Cardiac muscle cell (in vitro differentiated cells and primary cell): ENCODE results near the gene S100B. TPM values are rescaled to one million over a fixed set of nuclear protein-coding genes. Genes with fewer than 3 reads are reported as not detected.

Experiments
- DNase-seq, 2 donors: peaks; one replicate each; pipeline versions ENCODE4 v3.0.0 to v3.0.0-alpha.2; 2010 to 2017; ENCODE audit warnings: low read depth in 1 of 2, low spot score in 1 of 2
- H3K27ac ChIP-seq: fragments of 200-600 bp; sonication (generic); 2 replicates; pipeline ENCODE4 v1.5.1; 2016
- H3K27me3 ChIP-seq: fragments of 200-600 bp; sonication (generic); 2 replicates; pipeline ENCODE4 v1.6.0; 2016; ENCODE audit warnings: control low read depth
- H3K36me3 ChIP-seq: fragments of 200-600 bp; sonication (generic); 2 replicates; pipeline ENCODE4 v1.5.1; 2016; ENCODE audit warnings: control low read depth
- H3K4me1 ChIP-seq: fragments of 200-600 bp; sonication (generic); 2 replicates; pipeline ENCODE4 v1.8.1; 2017; ENCODE audit warnings: low read depth, mild to moderate bottlenecking, mixed run types
- H3K4me3 ChIP-seq: fragments of 200-600 bp; sonication (generic); 2 replicates; pipeline ENCODE4 v1.5.1; 2016; ENCODE audit warnings: mild to moderate bottlenecking
- H3K9me3 ChIP-seq: fragments of 200-600 bp; sonication (generic); 2 replicates; pipeline ENCODE4 v1.5.1; 2017; ENCODE audit warnings: low read depth, mild to moderate bottlenecking, control low read depth
- CTCF ChIP-seq: IDR thresholded peaks from 2 replicates; pipeline ENCODE4 v1.5.1; 2012; ENCODE audit warnings: low read depth, mild to moderate bottlenecking, low read length
- polyA plus RNA-seq: library from polyadenylated mRNA; unstranded; fragments of >200 nt; fragmentation: Nextera tagmentation; extraction: Ambion mirVana; gene quantifications from 2 replicates; pipeline ENCODE4 v1.2.1, GENCODE V29; 2016
- total RNA-seq: library from RNA; depleted of rRNA; stranded (reverse); fragments of >200 nt; gene quantifications from 2 replicates; pipeline ENCODE4 v1.2.3, GENCODE V29; 2016

S100B gene
- total and polyA plus RNA-seq, 2 experiments from 2014 or later: 0.16 to 0.21 TPM

- no peaks in the 10 kb centered on the region for H3K27me3 ChIP-seq
- no peak for TF ChIP-seq CTCF
- H3K9me3 ChIP-seq: no peaks in the 10 kb centered on the region
- no peak overlapping the region for H3K27ac ChIP-seq
- H3K4me1 ChIP-seq: peaks cover 11% of the 10 kb centered on the region
- H3K36me3 ChIP-seq: no peaks in the 10 kb centered on the region
- H3K4me3 ChIP-seq: no peak overlapping the region
- no peak for DNase-seq
These were observed 33.3 kb upstream of the S100B start for GRCh38 chr21:46637952-46638746.

DNA sequence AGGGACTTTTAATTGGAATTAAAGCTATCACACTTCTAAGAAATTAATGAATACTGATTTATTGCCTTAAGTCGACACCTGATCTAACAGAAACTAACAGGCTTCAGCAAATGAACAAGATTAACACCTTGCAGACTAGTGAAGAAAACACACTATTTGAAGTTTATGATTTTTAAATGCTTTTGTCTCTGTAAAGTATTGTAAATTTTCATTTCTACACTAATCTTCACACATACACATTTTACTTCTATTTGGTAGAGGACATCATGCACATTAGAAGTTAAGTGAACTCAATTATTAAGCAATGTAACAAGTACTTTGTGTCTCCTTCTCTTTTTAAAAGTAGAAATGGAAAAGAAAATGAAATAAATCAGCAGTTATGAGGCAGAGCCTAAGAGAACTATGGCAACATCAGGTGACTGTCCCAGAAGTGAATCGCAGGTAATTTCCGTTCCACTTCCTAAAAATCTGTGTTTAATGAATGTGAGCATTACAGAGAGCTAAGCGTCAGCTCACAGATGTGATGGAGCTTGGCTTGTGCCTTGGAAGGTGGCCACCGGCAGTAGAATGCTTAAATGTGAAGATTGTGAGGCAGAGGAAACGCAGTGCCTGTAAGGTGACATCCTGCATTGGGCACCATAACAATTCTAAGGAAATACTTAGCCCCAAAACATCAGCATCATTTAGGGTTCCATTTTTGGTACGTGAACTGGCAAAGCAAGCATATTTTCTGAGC lies 31.8 kb upstream of the S100B start:
- no peaks in the 10 kb centered on the region for H3K36me3 ChIP-seq
- no peak overlapping the region for H3K27ac ChIP-seq
- peaks cover 11% of the 10 kb centered on the region for H3K4me1 ChIP-seq
- TF ChIP-seq CTCF: no peak
- no peaks in the 10 kb centered on the region for H3K27me3 ChIP-seq
- no peak for DNase-seq
- peak overlapping the region; percentile 71 for H3K4me3 ChIP-seq
- H3K9me3 ChIP-seq: no peaks in the 10 kb centered on the region

- TF ChIP-seq CTCF: no peak
- H3K4me3 ChIP-seq: peak overlapping the region; percentile 71
- peak overlapping the region; percentile 97 for H3K27ac ChIP-seq
- no peaks in the 10 kb centered on the region for H3K27me3 ChIP-seq
- peaks cover 11% of the 10 kb centered on the region for H3K4me1 ChIP-seq
- DNase-seq: no peak
- no peaks in the 10 kb centered on the region for H3K9me3 ChIP-seq
- no peaks in the 10 kb centered on the region for H3K36me3 ChIP-seq
These were observed 31.3 kb upstream of the S100B start for GRCh38 chr21:46636181-46636512.

- Histone ChIP-seq H3K4me1 (peaks cover 11% of the 10 kb centered on the region), H3K36me3 (no peaks in the 10 kb centered on the region), H3K27ac (peak within 1 kb of the TSS; percentile 97), H3K4me3 (peak within 1 kb of the TSS; percentile 71), H3K27me3 (no peaks in the 10 kb centered on the region), H3K9me3 (no peaks in the 10 kb centered on the region)
- no peak for TF ChIP-seq CTCF
- peak; percentile 98 for DNase-seq
These were observed 30.7 kb upstream of the S100B start, which contains the start of gene PRMT2 for GRCh38 chr21:46635324-46636180. PRMT2 (plus strand) TSS chr21:46635674; CDS start chr21:46636952, 1,278 bp downstream.

DNA sequence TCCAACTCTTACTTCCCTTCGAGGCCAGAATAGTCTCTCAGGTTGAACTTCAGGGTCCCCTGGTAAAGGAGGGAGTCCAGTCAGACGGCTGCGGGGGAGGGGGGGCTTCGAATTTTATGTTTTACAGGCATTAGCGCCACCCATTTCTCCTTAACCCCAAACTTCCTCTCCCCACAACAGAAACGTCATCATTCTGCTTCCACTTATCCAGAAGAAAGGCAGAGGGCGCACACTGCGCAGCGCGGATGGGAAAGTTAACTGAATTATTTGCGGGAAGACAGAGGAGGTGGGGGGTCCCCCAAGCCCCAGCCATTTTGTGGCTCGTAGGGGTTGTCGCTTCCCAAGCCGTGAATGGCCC lies 30.1 kb upstream of the S100B start:
- DNase-seq: peak; percentile 76 to 92
- peak; percentile 36 for TF ChIP-seq CTCF
- H3K9me3 ChIP-seq: no peaks in the 10 kb centered on the region
- no peaks in the 10 kb centered on the region for H3K27me3 ChIP-seq
- peaks cover 11% of the 10 kb centered on the region for H3K4me1 ChIP-seq
- H3K36me3 ChIP-seq: no peaks in the 10 kb centered on the region
- peak overlapping the region; percentile 97 for H3K27ac ChIP-seq
- H3K4me3 ChIP-seq: peak overlapping the region; percentile 71
